PFSK-1 (cell line): ENCODE results near the gene TRAK2.

Experiments used
- FOXP2 ChIP-seq: optimal IDR thresholded peaks from 2 replicates; pipeline ENCODE3; 2011; ENCODE audit warnings: borderline replicate concordance, control low read depth, inconsistent platforms; ENCODE audit not compliant: insufficient read depth; ENCODE audit errors: extremely low read length, extremely low read depth
- POLR2AphosphoS5 ChIP-seq: IDR thresholded peaks from 2 replicates; pipeline ENCODE4 v1.6.1; 2012; ENCODE audit warnings: low read depth, mild to moderate bottlenecking, control low read depth, low read length, moderate library complexity
- SIN3A ChIP-seq: IDR thresholded peaks from 2 replicates; pipeline ENCODE4 v1.6.1; 2012; ENCODE audit warnings: mild to moderate bottlenecking, low read length, moderate library complexity, borderline replicate concordance; ENCODE audit not compliant: insufficient read depth
- TAF1 ChIP-seq: IDR thresholded peaks from 2 replicates; pipeline ENCODE4 v1.6.1; 2012; ENCODE audit warnings: low read length, control low read depth, borderline replicate concordance; ENCODE audit not compliant: insufficient read depth
- TF ChIP-seq, protein P1 (sequence below), 2 experiments: IDR thresholded peaks; 2 replicates each; pipeline versions ENCODE4 v1.6.1 to v1.8.0; 2011 to 2012; ENCODE audit warnings: low read depth in 2 of 2, low read length in 2 of 2, control low read depth in 1 of 2, inconsistent platforms in 1 of 2, mild to moderate bottlenecking in 1 of 2, moderate library complexity in 1 of 2; ENCODE audit not compliant: insufficient read depth in 1 of 2

DNA sequence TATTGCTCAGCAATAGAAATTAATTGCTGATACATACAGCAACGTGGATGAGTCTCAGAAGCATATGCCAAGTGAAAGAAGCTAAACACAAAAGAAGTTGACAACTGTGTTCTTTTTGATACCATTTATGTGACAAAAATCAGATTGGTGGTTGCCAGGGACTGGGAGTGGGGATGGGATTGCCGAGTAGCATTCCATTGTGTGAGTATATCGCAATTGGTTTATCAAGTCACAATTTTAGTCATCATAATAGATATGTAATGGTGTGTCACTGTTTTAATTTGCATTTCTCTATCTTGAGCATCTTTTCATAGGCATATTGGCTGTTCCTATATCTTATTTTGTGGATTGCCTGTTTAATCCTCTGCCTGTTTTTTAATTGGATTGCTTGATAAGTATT lies 21.2 kb upstream of the TRAK2 start:
- no peak for TF ChIP-seq SIN3A
- no peak for TF ChIP-seq TAF1
- no peak for TF ChIP-seq POLR2AphosphoS5
- TF ChIP-seq, protein P1, sequence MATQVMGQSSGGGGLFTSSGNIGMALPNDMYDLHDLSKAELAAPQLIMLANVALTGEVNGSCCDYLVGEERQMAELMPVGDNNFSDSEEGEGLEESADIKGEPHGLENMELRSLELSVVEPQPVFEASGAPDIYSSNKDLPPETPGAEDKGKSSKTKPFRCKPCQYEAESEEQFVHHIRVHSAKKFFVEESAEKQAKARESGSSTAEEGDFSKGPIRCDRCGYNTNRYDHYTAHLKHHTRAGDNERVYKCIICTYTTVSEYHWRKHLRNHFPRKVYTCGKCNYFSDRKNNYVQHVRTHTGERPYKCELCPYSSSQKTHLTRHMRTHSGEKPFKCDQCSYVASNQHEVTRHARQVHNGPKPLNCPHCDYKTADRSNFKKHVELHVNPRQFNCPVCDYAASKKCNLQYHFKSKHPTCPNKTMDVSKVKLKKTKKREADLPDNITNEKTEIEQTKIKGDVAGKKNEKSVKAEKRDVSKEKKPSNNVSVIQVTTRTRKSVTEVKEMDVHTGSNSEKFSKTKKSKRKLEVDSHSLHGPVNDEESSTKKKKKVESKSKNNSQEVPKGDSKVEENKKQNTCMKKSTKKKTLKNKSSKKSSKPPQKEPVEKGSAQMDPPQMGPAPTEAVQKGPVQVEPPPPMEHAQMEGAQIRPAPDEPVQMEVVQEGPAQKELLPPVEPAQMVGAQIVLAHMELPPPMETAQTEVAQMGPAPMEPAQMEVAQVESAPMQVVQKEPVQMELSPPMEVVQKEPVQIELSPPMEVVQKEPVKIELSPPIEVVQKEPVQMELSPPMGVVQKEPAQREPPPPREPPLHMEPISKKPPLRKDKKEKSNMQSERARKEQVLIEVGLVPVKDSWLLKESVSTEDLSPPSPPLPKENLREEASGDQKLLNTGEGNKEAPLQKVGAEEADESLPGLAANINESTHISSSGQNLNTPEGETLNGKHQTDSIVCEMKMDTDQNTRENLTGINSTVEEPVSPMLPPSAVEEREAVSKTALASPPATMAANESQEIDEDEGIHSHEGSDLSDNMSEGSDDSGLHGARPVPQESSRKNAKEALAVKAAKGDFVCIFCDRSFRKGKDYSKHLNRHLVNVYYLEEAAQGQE (IDR thresholded peaks at IDR 0.05; ENCODE audit: insufficient read depth in 1 of 2, low read depth in 2 of 2, low read length in 2 of 2), result no peak
- no peak for TF ChIP-seq FOXP2
